ENCODE results near the gene MANEAL.

The MANEAL gene

DNA sequence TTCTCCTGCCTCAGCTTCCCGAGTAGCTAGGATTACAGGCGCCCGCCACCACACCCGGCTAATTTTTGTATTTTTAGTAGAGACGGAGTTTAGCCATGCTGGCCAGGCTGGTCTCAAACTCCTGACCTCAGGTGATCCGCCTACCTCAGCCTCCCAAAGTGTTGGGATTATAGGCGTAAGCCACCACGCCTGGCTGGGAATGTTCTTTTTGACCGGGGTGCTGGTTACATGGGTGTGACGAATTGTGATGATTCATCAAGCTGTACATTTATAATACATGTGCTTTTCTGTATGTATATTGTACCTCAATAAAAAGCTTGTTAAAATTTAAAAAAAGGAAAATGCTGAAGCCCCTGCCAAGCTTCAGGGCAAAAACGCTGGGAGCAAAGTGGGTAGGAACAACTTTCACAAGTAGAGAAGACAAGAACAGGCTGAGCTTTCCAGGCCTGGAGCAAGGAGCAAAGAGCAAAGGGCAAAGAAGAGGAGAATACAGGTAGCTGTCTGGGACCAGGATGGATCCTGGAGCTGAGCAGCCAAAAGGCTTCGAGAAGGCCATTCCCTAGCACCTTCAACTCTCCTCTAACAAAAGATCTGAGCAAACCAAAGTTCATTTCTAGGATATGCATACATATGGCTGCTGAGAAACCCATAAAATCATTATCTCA lies 34.9 kb downstream of the MANEAL start:
- TF ChIP-seq, protein P1, sequence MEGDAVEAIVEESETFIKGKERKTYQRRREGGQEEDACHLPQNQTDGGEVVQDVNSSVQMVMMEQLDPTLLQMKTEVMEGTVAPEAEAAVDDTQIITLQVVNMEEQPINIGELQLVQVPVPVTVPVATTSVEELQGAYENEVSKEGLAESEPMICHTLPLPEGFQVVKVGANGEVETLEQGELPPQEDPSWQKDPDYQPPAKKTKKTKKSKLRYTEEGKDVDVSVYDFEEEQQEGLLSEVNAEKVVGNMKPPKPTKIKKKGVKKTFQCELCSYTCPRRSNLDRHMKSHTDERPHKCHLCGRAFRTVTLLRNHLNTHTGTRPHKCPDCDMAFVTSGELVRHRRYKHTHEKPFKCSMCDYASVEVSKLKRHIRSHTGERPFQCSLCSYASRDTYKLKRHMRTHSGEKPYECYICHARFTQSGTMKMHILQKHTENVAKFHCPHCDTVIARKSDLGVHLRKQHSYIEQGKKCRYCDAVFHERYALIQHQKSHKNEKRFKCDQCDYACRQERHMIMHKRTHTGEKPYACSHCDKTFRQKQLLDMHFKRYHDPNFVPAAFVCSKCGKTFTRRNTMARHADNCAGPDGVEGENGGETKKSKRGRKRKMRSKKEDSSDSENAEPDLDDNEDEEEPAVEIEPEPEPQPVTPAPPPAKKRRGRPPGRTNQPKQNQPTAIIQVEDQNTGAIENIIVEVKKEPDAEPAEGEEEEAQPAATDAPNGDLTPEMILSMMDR (IDR thresholded peaks at IDR 0.05; ENCODE audit: insufficient read depth, low read depth, low read length, missing control alignments): no peak
- no peak overlapping the region for H3K4me3 ChIP-seq (ENCODE audit: low read depth, low read length)
- DNase-seq (ENCODE audit: low read depth): no peak

DNA sequence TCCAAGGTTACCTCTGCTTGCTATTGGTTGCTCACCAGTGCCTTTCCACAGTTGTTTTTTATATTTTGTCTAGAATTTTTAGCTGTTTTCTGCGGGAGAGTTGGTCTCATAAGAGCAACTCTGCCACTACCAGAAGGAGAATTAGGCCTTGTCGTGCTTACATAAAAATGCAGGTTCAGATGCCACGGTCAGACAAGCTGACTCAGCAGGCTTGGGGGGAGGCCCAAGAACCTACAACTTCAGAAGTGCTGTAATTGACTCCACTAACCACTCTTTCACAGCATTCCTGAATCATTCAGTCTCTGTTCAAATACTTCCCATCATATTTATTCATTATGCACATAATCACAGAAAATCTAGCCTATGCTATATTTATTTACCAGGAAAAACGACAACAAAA lies 37.5 kb downstream of the MANEAL start:
- TF ChIP-seq, protein P1 (IDR thresholded peaks at IDR 0.05; ENCODE audit: insufficient read depth, low read depth, low read length, missing control alignments): no peak

DNA sequence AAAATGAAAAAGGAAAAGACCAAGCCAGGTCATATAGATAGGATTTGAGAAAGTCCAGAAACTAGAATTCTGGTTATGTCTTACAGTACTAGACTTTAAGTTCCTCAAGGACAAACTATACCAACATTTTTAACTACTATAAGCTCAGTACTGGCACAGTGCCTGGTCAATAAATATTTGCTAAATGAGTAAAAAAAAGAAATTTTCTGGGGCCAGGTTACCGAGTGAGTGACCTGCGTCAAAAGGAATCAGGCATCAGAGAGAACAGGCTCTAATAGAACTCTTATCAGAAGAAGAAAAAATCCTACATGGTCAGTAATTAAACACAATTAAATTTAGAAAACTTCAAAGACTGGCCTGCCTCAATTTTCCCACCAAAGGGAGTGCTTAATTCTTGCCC lies 38.2 kb downstream of the MANEAL start:
- TF ChIP-seq, protein P1 (IDR thresholded peaks at IDR 0.05; ENCODE audit: insufficient read depth, low read depth, low read length, missing control alignments): no peak
- no peak for DNase-seq (ENCODE audit: low read depth)
- no peak overlapping the region for H3K4me3 ChIP-seq (ENCODE audit: low read depth, low read length)

More for the DNA sequence above, 37.5 kb downstream of the MANEAL start:
- no peak for DNase-seq (ENCODE audit: low read depth)
- no peak overlapping the region for H3K4me3 ChIP-seq (ENCODE audit: low read depth, low read length)

DNA sequence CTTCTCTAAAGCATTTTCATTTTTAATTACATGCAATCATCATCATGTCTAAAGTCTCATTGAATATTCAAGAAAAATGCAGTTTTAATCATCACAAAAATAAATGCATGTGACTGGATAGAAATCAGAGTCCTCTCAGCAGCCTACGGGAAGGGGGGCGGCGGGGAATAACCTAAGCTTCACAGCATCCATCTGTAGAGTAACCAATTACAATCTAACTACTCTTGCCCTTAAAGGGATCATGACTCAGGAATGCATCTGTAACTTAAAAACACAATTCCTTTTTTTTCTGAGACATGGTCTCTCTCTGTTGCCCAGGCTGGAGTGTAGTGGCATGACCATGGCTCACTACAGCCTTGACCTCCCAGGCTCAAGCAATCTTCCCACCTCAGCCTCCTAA lies 43.1 kb downstream of the MANEAL start:
- H3K4me3 ChIP-seq (ENCODE audit: low read depth, low read length): no peak overlapping the region
- TF ChIP-seq, protein P1 (IDR thresholded peaks at IDR 0.05; ENCODE audit: insufficient read depth, low read depth, low read length, missing control alignments): no peak
- no peak for DNase-seq (ENCODE audit: low read depth)

DNA sequence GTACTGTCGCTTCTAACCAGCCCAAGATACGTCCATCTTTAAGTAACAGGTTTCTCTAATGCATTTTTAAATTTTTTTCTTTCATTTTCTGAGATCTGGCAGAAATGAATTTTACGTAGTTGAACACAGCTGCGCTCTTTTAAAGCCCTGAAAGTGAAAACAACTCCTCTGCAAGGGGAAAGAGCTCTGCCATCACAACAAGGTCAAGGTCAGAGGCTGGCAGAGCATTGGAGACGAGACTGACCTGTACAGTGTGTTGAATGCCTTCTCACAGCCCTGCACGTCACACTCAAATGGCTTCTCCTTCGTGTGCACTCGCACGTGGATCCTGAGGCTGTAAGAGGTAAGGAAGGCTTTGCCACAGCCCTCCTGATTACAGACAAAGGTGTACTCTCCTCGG lies 46.0 kb downstream of the MANEAL start:
- no peak overlapping the region for H3K4me3 ChIP-seq (ENCODE audit: low read depth, low read length)
- TF ChIP-seq, protein P1 (IDR thresholded peaks at IDR 0.05; ENCODE audit: insufficient read depth, low read depth, low read length, missing control alignments): no peak
- DNase-seq (ENCODE audit: low read depth): no peak

DNA sequence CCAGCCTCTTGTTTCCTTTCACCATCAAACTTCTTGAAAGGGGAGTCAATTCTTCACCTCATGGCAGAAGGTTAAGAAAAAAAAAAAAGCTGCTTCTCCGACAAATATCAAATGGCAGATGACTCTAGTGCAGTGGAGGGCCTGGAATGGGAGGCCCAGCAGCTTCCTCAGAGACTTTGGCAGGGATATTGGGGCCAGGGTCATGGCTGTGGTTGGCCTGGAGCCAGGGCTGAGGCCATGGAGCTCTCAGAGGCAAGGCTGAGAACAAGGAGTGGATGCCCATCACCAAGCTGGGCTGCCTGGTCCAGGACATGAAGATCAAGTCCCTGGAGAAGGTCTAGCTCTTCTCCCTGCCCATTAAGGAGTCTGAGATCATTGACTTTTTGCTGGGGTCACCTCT lies 47.1 kb downstream of the MANEAL start:
- DNase-seq (ENCODE audit: low read depth): no peak
- H3K4me3 ChIP-seq (ENCODE audit: low read depth, low read length): no peak overlapping the region
- TF ChIP-seq, protein P1 (IDR thresholded peaks at IDR 0.05; ENCODE audit: insufficient read depth, low read depth, low read length, missing control alignments): no peak

DNA sequence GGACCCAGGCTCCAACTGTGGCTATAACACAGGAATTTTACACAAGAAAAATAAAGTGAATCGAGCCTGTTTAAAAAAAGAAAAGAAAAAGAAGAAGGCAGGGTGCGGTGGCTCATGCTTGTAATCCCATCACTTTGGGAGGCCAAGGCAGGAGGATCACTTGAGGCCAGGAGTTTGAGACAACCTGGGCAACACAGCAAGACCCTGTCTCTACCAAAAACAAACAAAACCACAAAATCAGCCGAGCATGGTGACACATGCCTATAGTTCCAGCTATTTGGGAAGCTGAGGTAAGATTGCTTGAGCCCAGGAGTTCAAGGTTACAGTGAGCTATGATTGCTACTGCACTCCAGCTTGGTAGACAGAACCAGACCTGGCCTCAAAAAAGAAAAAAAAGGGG lies 48.0 kb downstream of the MANEAL start:
- DNase-seq (ENCODE audit: low read depth): no peak
- TF ChIP-seq, protein P1 (IDR thresholded peaks at IDR 0.05; ENCODE audit: insufficient read depth, low read depth, low read length, missing control alignments): no peak
- H3K4me3 ChIP-seq (ENCODE audit: low read depth, low read length): no peak overlapping the region
